ENCODE measurements around the gene ANKZF1.

DNA sequence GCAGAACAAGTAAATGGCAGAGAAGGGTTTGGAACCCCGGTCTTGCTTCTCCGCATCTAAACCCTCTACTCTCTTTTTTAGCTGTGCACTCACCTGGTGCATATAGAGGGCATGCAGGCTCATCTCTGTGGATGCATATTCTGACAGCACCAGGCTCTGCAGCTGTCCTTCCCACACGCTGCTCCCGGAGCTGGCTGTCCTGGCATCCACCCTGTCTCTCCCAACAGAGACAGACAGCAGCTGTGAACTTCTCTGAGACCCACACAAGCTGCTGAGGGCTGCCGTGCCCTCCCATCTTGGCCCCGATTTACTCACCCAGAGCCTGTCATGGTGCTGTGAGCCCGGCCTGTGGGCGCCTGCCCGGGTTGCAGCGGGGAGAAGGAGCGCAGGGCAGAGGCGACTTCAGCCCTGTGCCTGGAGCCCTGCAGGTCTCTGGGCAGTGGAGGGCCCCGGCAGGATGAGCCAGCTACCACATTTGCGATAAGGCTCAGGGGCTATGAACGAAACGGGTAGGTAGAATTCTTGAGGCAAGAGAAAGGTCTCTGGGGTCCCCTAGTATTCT, 7.6 kb upstream of the ANKZF1 start:
- TF ChIP-seq CTCF (IDR thresholded peaks at IDR 0.05; ENCODE audit: poor library complexity), result no peak
- no peak for TF ChIP-seq EZH2 (IDR thresholded peaks at IDR 0.05; ENCODE audit: borderline replicate concordance)

All from hepatocyte (in vitro differentiated cells).